Adrenal gland (tissue), 19 donors: Measurements from ENCODE around the gene BCAR1. TPM values are rescaled to one million over a fixed set of nuclear protein-coding genes. Genes with fewer than 3 reads are reported as not detected.

ENCODE experiments used
- DNase-seq, 7 donors: peaks; one replicate each; pipeline ENCODE4 v3.0.0-alpha.2; 2019 to 2020
- H3K27ac ChIP-seq, 5 donors: fragments of 200-600 bp; sonication (generic) in 4 of 5; 1 replicate in 3 of 5; 2 replicates in 2 of 5; pipeline versions ENCODE4 v1.5.1 to v1.8.0; 2016 to 2020; ENCODE audit warnings: mild to moderate bottlenecking in 1 of 5
- H3K27me3 ChIP-seq: fragments of 200-600 bp; 2 replicates; pipeline ENCODE4 v1.8.0; 2021
- H3K36me3 ChIP-seq, 2 donors: fragments of 200-600 bp; replicated peaks in 1 of 2; 1 replicate in 1 of 2; 2 replicates in 1 of 2; pipeline versions ENCODE4 v1.5.1 to v1.8.0; 2018 to 2022
- H3K4me1 ChIP-seq, 2 donors: fragments of 200-600 bp; replicated peaks in 1 of 2; 1 replicate in 1 of 2; 2 replicates in 1 of 2; pipeline versions ENCODE4 v1.5.1 to v1.8.0; 2018 to 2021
- H3K4me3 ChIP-seq, 4 donors: fragments of 200-600 bp; sonication (generic) in 3 of 4; one replicate each; pipeline ENCODE4 v1.5.1; 2016 to 2018
- H3K9me3 ChIP-seq, 3 donors: fragments of 200-600 bp; sonication (generic) in 1 of 3; replicated peaks in 1 of 3; 1 replicate in 2 of 3; 2 replicates in 1 of 3; pipeline versions ENCODE4 v1.5.1 to v1.8.0; 2016 to 2021
- CTCF ChIP-seq, 6 experiments: fragments of 450-650 bp in 4 of 6; fragments of 200-600 bp in 2 of 6; sonication (generic) in 1 of 6; IDR thresholded peaks; 1 replicate in 5 of 6; 2 replicates in 1 of 6; pipeline versions ENCODE4 v1.5.1 to v1.8.0; 2016 to 2021; ENCODE audit warnings: antibody characterized with exemption in 6 of 6, mild to moderate bottlenecking in 2 of 6, moderate library complexity in 1 of 6
- POLR2A ChIP-seq, 2 donors: fragments of 450-650 bp; IDR thresholded peaks; one replicate each; pipeline ENCODE4 v1.6.1; 2017; ENCODE audit warnings: antibody characterized with exemption in 2 of 2, mild to moderate bottlenecking in 2 of 2, moderate library complexity in 1 of 2
- WGBS, 4 donors: extraction: QIAGEN DNeasy Blood & Tissue Kit in 2 of 4; methylation state at CpG; one replicate each; pipeline versions ENCODE4 v1.1.5 to v1.1.7; 2013 to 2017; 5-methylcytosine and 5-hydroxymethylcytosine counted together
- intact Hi-C, 2 donors: fragments of 100-400 bp; cut with DNase I; formaldehyde crosslinking; loops; one replicate each; pipeline versions ENCODE4 v1.14.1 to v1.15.0; 2022 to 2023
- long read RNA-seq, 10 donors: library from polyadenylated mRNA in 3 of 10; unstranded in 2 of 10; stranded (forward) in 1 of 10; transcript quantifications; one replicate each; pipeline ENCODE4 v2.0.0 and lab custom pipeline, GENCODE V29; 2021 to 2026
- polyA plus RNA-seq, 3 donors: library from polyadenylated mRNA; stranded (reverse); fragments of 200-250 nt in 2 of 3; fragments of 350-450 nt in 1 of 3; fragmentation: Illumina TruSeq in 1 of 3; extraction: RNeasy Lipid Tissue Mini Kit (QIAGEN cat#74804) in 1 of 3; gene quantifications; one replicate each; pipeline ENCODE4 v1.2.3, GENCODE V29; 2013 to 2014
- total RNA-seq, 9 donors: library from RNA; depleted of rRNA in 4 of 9; stranded (reverse); fragments of >200 nt in 4 of 9; fragments of 120-200 nt in 1 of 9; fragmentation: NEBNext Ultra II Directional in 1 of 9; extraction: Animal tissue kit (Norgen Biotek cat#: 25700) in 1 of 9; gene quantifications; one replicate each; pipeline versions ENCODE4 v1.1.0 to v1.2.4, GENCODE V29; 2013 to 2023
- donor health status: healthy with polysubstance abuse.
- donor health status: Bipolar disorder and iron deficiency.
- donor health status: DM: yes; HTN: yes; CAD: no.
- donor health status: DM: no; HTN: no; CAD: no.
- donor health status: DM: no; HTN: no; CAD: no.
- donor health status: DM: yes; HTN: yes; CAD: no.

The BCAR1 gene
- total RNA-seq = 10 to 100 TPM; 18.2 to 74.9 (median 64.8) TPM
- 10 to 100 TPM; 10.2 to 87.7 (median 54.3) TPM for polyA plus RNA-seq
- long read RNA-seq, donor 1, partial matches to known transcripts = 16 of 24 reads
- long read RNA-seq, donor 1, other reads (novel, unspliced or antisense) = 0 of 24 reads
- long read RNA-seq, donor 2, transcript BCAR1-212 (3 exons, 2,692 nt) = major isoform, 8 of 31 reads
- long read RNA-seq, donor 2, partial matches to known transcripts = 15 of 31 reads
- long read RNA-seq, donor 2, other reads (novel, unspliced or antisense) = 0 of 31 reads
- long read RNA-seq, donor 3, partial matches to known transcripts = 15 of 20 reads
- long read RNA-seq, donor 3, other reads (novel, unspliced or antisense) = 0 of 20 reads
- long read RNA-seq, donor 4, partial matches to known transcripts = 0 of 1 reads
- long read RNA-seq, donor 4, other reads (novel, unspliced or antisense) = 0 of 1 reads
- long read RNA-seq, donor 5, full-length matches to known transcripts = 225 of 326 reads
- long read RNA-seq, donor 5, partial matches to known transcripts = 70 of 326 reads
- long read RNA-seq, donor 5, other reads (novel, unspliced or antisense) = 31 of 326 reads
- long read RNA-seq, donor 6, partial matches to known transcripts = 4 of 5 reads
- long read RNA-seq, donor 6, other reads (novel, unspliced or antisense) = 1 of 5 reads
- long read RNA-seq, donor 7, partial matches to known transcripts = 7 of 12 reads
- long read RNA-seq, donor 7, other reads (novel, unspliced or antisense) = 0 of 12 reads
- long read RNA-seq, donor 8, transcript BCAR1-212 (3 exons, 2,692 nt) = major isoform, 9 of 25 reads
- long read RNA-seq, donor 8, partial matches to known transcripts = 12 of 25 reads
- long read RNA-seq, donor 8, other reads (novel, unspliced or antisense) = 0 of 25 reads
- long read RNA-seq, donor 9, transcript BCAR1-212 (3 exons, 2,692 nt) = major isoform, 6 of 34 reads
- long read RNA-seq, donor 9, partial matches to known transcripts = 27 of 34 reads
- long read RNA-seq, donor 9, other reads (novel, unspliced or antisense) = 0 of 34 reads
- long read RNA-seq, donor 10, transcript BCAR1-212 (3 exons, 2,692 nt) = major isoform, 5 of 17 reads
- long read RNA-seq, donor 10, partial matches to known transcripts = 8 of 17 reads
- long read RNA-seq, donor 10, other reads (novel, unspliced or antisense) = 0 of 17 reads

- no peaks in the 10 kb centered on the region for H3K9me3 ChIP-seq
- no peaks in the 10 kb centered on the region for H3K36me3 ChIP-seq
- H3K4me3 ChIP-seq = peak within 1 kb of the TSS; percentile 27 to 93 (median 70)
- peaks cover 47 to 91% of the 10 kb centered on the region in 2 donors for H3K4me1 ChIP-seq
- DNase-seq = peak; percentile 84 to 93 (median 89)
- H3K27me3 ChIP-seq = no peaks in the 10 kb centered on the region
- WGBS, 4 donors = 0 to 1% (median 1%) methylated on average over 49 to 84 of the region's 84 CpGs; no CpG with 5 or more reads in 1 of the 4 donors
- intact Hi-C loops = no loop called here
- TF ChIP-seq POLR2A (IDR thresholded peaks at IDR 0.05) (peak; percentile 79 to 85), CTCF (IDR thresholded peaks at IDR 0.05) (peak in 1 of 6 experiments; percentile 4)
- peak within 1 kb of the TSS in 4 of 5 donors; percentile 77 to 96 (median 87) for H3K27ac ChIP-seq
Observed at GRCh38 chr16:75251280-75252048, at the start of gene BCAR1. BCAR1 (minus strand) TSS chr16:75251624; CDS start chr16:75251482, 142 bp downstream.

- TF ChIP-seq CTCF (IDR thresholded peaks at IDR 0.05) (no peak), POLR2A (IDR thresholded peaks at IDR 0.05) (no peak)
- WGBS, 4 donors = 89 to 98% (median 91%) methylated on average over 3 to 6 of the region's 6 CpGs
- Histone ChIP-seq H3K27me3 (no peaks in the 10 kb centered on the region), H3K9me3 (no peaks in the 10 kb centered on the region), H3K36me3 (peaks cover 0 to 16% of the 10 kb centered on the region in 2 donors), H3K4me1 (peaks cover 0 to 5% of the 10 kb centered on the region in 2 donors), H3K4me3 (no peak overlapping the region), H3K27ac (no peak overlapping the region)
- DNase-seq = no peak
- intact Hi-C loops = no loop called here
Observed at GRCh38 chr16:75298267-75298666, 46.8 kb upstream of the BCAR1 start.

- Histone ChIP-seq H3K9me3 (no peaks in the 10 kb centered on the region), H3K27ac (peak overlapping the region in 3 of 5 donors; percentile 1 to 61 (median 13)), H3K4me3 (no peak overlapping the region), H3K4me1 (peaks cover 0 to 5% of the 10 kb centered on the region in 2 donors), H3K27me3 (no peaks in the 10 kb centered on the region), H3K36me3 (peaks cover 0 to 10% of the 10 kb centered on the region in 2 donors)
- peak; percentile 52 to 91 (median 87) for DNase-seq
- TF ChIP-seq POLR2A (IDR thresholded peaks at IDR 0.05) (no peak), CTCF (IDR thresholded peaks at IDR 0.05) (no peak)
- 17 to 31% (median 27%) methylated on average over 1 of the region's 1 CpG for WGBS, 4 donors
- intact Hi-C loops = no loop called here
Observed at GRCh38 chr16:75296606-75297005, 45.2 kb upstream of the BCAR1 start.
